ENCODE results near the gene PPM1H. TPM values are rescaled to one million over a fixed set of nuclear protein-coding genes. Genes with fewer than 3 reads are reported as not detected.

PPM1H gene
- total and polyA plus RNA-seq, 10 of the 15 experiments (the other 5 are each of a cell fraction or from before 2014, with no cell fraction given) = 0.11 to 0.83 (median 0.49) TPM

DNA sequence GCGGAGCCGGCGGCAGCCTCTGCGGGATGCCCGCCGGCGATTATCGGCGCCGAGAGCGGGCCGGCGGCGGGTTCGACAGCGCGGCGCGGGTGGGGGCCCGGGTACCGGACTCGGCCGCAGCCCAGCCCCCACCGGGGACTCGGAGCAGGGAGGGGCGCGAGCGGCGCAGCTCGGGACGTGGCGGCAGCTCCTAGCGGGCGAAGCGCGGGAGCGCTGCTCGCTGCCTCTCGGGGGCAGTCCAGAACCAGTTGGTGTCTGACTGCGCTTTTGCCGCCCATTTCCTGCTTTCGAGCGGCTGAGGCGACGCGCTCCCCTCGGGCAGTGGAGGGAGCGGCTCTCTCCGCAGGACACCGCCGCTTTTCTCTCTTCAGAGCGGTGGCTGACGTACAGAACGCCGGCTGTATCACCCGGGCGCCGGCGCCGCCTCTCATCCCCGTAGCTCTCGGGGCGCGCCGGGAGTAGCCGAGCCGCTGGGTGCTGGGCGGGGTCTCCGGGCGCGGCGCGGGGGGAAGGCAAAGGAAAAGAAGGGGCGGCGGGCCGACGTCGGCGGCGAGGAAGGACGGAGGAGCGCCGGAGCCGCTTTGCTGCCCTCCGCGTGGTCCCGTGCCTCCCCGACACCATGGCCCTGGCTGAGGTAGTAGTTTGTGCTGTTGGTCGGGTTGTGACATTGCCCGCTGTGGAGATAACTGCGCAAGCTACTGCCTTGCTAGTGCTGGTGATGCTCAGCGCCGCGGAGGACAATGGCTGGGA is 331.7 kb downstream of the PPM1H start:
- in situ Hi-C loops (cut with MboI) = no loop called here
- DNase-seq (ENCODE audit: low read depth, low spot score) = peak; percentile 45
- Histone ChIP-seq H3K4me1 (ENCODE audit: control insufficient read depth, insufficient read depth, low read length) (peaks cover 17% of the 10 kb centered on the region; the same call in 1 of the 2 replicates), H3K9ac (ENCODE audit: control insufficient read depth, insufficient read depth, low read length) (peak overlapping the region; percentile 99), H3K4me2 (ENCODE audit: control insufficient read depth, insufficient read depth) (peak overlapping the region; percentile 68; the same call in 1 of the 2 replicates), H3K4me3 (peak overlapping the region; percentile 77), H3K9me3 (replicated peaks; ENCODE audit: control insufficient read depth, insufficient read depth, low read length) (no peaks in the 10 kb centered on the region), H3K36me3 (ENCODE audit: control insufficient read depth in 2 of 2, insufficient read depth in 2 of 2, low read length in 1 of 2) (no peaks in the 10 kb centered on the region), H3K27ac (ENCODE audit: control insufficient read depth, insufficient read depth) (peak overlapping the region; percentile 99), H2AFZ (ENCODE audit: control insufficient read depth, low read depth, low read length) (peak overlapping the region; percentile 95), H4K20me1 (ENCODE audit: control insufficient read depth, insufficient read depth) (no peaks in the 10 kb centered on the region), H3K79me2 (ENCODE audit: control insufficient read depth, insufficient read depth, low read length) (peaks cover 36% of the 10 kb centered on the region), H3K27me3 (replicated peaks in 1 of 2; ENCODE audit: control insufficient read depth in 2 of 2, insufficient read depth in 2 of 2, low read length in 1 of 2) (no peaks in the 10 kb centered on the region)
- no TSS peak for BruUV-seq (replicated peaks)
- ChIA-PET CTCF (interaction anchor here (0.7 to 2.7 kb wide), 13 partner anchors 10 to 209 kb away, joined by 3 to 35 read pairs (median 5); partner anchors contain the start of gene MON2), SMC1A (ENCODE audit: uncharacterized antibody, unreplicated experiment) (interaction anchor here (0.7 to 3.1 kb wide), 13 partner anchors 11 to 195 kb away, joined by 3 to 13 read pairs (median 3); no protein-coding TSS in a partner anchor), POLR2A (interaction anchor here (0.6 to 1.7 kb wide), 15 partner anchors 9 to 352 kb away, joined by 3 to 7 read pairs (median 3); no protein-coding TSS in a partner anchor), RAD21 (ENCODE audit: unreplicated experiment) (interaction anchor here (0.8 to 3.3 kb wide), 24 partner anchors 10 to 338 kb away, joined by 3 to 22 read pairs (median 4); partner anchors contain the start of gene MON2)
- intact Hi-C loops (cut with micrococcal nuclease; ENCODE audit: unreplicated experiment) = loop anchor here (2.0 to 10.0 kb wide), 5 partner anchors 129 to 702 kb away; partner anchors contain the start of genes MON2 and USP15
- no peak for FAIRE-seq
- ATAC-seq = peak; percentile 80
- WGBS (ENCODE audit: insufficient coverage, insufficient replicate concordance, low lambda C conversion rate, missing lambda C conversion rate) = under 1% methylated on average over 55 of the region's 94 CpGs
- no peak for TF ChIP-seq MTA2 (IDR thresholded peaks at IDR 0.05; ENCODE audit: low read depth)
- no peak for TF ChIP-seq BCL11A (IDR thresholded peaks at IDR 0.05; ENCODE audit: low read depth, low read length)
- TF ChIP-seq, protein P1, sequence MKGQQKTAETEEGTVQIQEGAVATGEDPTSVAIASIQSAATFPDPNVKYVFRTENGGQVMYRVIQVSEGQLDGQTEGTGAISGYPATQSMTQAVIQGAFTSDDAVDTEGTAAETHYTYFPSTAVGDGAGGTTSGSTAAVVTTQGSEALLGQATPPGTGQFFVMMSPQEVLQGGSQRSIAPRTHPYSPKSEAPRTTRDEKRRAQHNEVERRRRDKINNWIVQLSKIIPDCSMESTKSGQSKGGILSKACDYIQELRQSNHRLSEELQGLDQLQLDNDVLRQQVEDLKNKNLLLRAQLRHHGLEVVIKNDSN (IDR thresholded peaks at IDR 0.05; ENCODE audit: borderline replicate concordance, extremely low read length, insufficient read depth, low read depth, low read length) = no peak
- TF ChIP-seq RB1 (IDR thresholded peaks at IDR 0.05; ENCODE audit: borderline replicate concordance) = peak; percentile 89; the same call in 1 of the 2 replicates
- TF ChIP-seq NFIC (IDR thresholded peaks at IDR 0.05; ENCODE audit: low read depth, low read length) = 0 out of 2 replicates have a peak, but pooled peaks have one; percentile 9
- no peak for TF ChIP-seq SP1 (IDR thresholded peaks at IDR 0.05; ENCODE audit: low read depth, low read length)
- peak; percentile 36 for TF ChIP-seq NBN (IDR thresholded peaks at IDR 0.05)
- TF ChIP-seq CHD2 (IDR thresholded peaks at IDR 0.05; ENCODE audit: borderline replicate concordance, low read depth, low read length) = no peak; the same call in none of the 2 replicates
- TF ChIP-seq PAX5 (IDR thresholded peaks at IDR 0.05; ENCODE audit: borderline replicate concordance, low read depth, low read length) = 0 out of 2 replicates have a peak, but pooled peaks have one; percentile 5
- TF ChIP-seq, protein P2, sequence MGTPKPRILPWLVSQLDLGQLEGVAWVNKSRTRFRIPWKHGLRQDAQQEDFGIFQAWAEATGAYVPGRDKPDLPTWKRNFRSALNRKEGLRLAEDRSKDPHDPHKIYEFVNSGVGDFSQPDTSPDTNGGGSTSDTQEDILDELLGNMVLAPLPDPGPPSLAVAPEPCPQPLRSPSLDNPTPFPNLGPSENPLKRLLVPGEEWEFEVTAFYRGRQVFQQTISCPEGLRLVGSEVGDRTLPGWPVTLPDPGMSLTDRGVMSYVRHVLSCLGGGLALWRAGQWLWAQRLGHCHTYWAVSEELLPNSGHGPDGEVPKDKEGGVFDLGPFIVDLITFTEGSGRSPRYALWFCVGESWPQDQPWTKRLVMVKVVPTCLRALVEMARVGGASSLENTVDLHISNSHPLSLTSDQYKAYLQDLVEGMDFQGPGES (IDR thresholded peaks at IDR 0.05) = no peak
- no peak for TF ChIP-seq HDAC2 (IDR thresholded peaks at IDR 0.05)
- TF ChIP-seq ATF7 (IDR thresholded peaks at IDR 0.05; ENCODE audit: low read depth) = no peak
- TF ChIP-seq TARDBP (IDR thresholded peaks at IDR 0.05; ENCODE audit: borderline replicate concordance) = no peak
- TF ChIP-seq FOXK2 (IDR thresholded peaks at IDR 0.05) = no peak
- TF ChIP-seq, protein P3, sequence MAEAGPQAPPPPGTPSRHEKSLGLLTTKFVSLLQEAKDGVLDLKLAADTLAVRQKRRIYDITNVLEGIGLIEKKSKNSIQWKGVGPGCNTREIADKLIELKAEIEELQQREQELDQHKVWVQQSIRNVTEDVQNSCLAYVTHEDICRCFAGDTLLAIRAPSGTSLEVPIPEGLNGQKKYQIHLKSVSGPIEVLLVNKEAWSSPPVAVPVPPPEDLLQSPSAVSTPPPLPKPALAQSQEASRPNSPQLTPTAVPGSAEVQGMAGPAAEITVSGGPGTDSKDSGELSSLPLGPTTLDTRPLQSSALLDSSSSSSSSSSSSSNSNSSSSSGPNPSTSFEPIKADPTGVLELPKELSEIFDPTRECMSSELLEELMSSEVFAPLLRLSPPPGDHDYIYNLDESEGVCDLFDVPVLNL (IDR thresholded peaks at IDR 0.05; ENCODE audit: low read depth, low read length) = no peak
- peak; percentile 55 to 85; a peak in 3 of 4 replicates for TF ChIP-seq BHLHE40 (IDR thresholded peaks at IDR 0.05; ENCODE audit: borderline replicate concordance in 1 of 2, low read depth in 2 of 2, low read length in 1 of 2)
- peak; percentile 84 for TF ChIP-seq IKZF1 (conservative IDR thresholded peaks at IDR 0.05)
- TF ChIP-seq, protein P4, sequence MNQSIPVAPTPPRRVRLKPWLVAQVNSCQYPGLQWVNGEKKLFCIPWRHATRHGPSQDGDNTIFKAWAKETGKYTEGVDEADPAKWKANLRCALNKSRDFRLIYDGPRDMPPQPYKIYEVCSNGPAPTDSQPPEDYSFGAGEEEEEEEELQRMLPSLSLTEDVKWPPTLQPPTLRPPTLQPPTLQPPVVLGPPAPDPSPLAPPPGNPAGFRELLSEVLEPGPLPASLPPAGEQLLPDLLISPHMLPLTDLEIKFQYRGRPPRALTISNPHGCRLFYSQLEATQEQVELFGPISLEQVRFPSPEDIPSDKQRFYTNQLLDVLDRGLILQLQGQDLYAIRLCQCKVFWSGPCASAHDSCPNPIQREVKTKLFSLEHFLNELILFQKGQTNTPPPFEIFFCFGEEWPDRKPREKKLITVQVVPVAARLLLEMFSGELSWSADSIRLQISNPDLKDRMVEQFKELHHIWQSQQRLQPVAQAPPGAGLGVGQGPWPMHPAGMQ (IDR thresholded peaks at IDR 0.05; ENCODE audit: borderline replicate concordance) = no peak

Measured in GM12878 (cell line).